GM11168 (cell line): ENCODE measurements around the gene ASPSCR1.

Source experiments
- in situ Hi-C: fragments of 300-500 bp; cut with MboI; formaldehyde crosslinking; loops from one replicate; pipeline ENCODE4 v1.12.0; 2022; ENCODE audit warnings: low sequenced_read_pairs; ENCODE audit not compliant: unreplicated experiment

ASPSCR1 gene

GRCh38 chr17:82062984-82063368 lies 85.5 kb downstream of the ASPSCR1 start:
- in situ Hi-C loops, result no loop called here

- in situ Hi-C loops, result no loop called here
Measured at GRCh38 chr17:82063424-82064415, 86.3 kb downstream of the ASPSCR1 start.

- in situ Hi-C loops, result no loop called here
Measured at GRCh38 chr17:82064433-82065192, 87.2 kb downstream of the ASPSCR1 start.

GRCh38 chr17:82065193-82065637 lies 87.8 kb downstream of the ASPSCR1 start:
- in situ Hi-C loops, result no loop called here

- in situ Hi-C loops, result no loop called here
Measured at GRCh38 chr17:82065638-82066303, 88.3 kb downstream of the ASPSCR1 start, which contains the start of gene DUS1L. DUS1L (minus strand) TSS chr17:82065804; CDS start chr17:82065059, 745 bp downstream.
